HepG2 (cell line): ENCODE data around the gene EMILIN3. TPM values are rescaled to one million over a fixed set of nuclear protein-coding genes. Genes with fewer than 3 reads are reported as not detected.

Experiments
- AKAP8 ChIP-seq: sonication (generic); formaldehyde crosslinking; IDR thresholded peaks from 2 replicates; pipeline ENCODE4 v1.5.1; 2020; ENCODE audit warnings: mild to moderate bottlenecking, missing genetic modification reagents
- ATF2 ChIP-seq: sonication (generic); formaldehyde crosslinking; IDR thresholded peaks from 2 replicates; pipeline ENCODE4 v1.4.0; 2020; ENCODE audit warnings: missing genetic modification reagents
- BRD4 ChIP-seq: sonication (generic); formaldehyde crosslinking; IDR thresholded peaks from 2 replicates; pipeline ENCODE4 v1.4.0; 2020; ENCODE audit warnings: missing genetic modification reagents
- ERF ChIP-seq: IDR thresholded peaks from 2 replicates; pipeline ENCODE4 v1.6.1; 2018; ENCODE audit warnings: missing biosample characterization, missing genetic modification reagents
- GATAD2A ChIP-seq: IDR thresholded peaks from 2 replicates; pipeline ENCODE4 v1.6.1; 2016
- MATR3 ChIP-seq: sonication (generic); formaldehyde crosslinking; IDR thresholded peaks from 2 replicates; pipeline ENCODE4 v1.4.0; 2020; ENCODE audit warnings: missing genetic modification reagents
- NCOA5 ChIP-seq: sonication (generic); formaldehyde crosslinking; IDR thresholded peaks from 2 replicates; pipeline ENCODE4 v1.4.0; 2020; ENCODE audit warnings: missing genetic modification reagents
- ONECUT2 ChIP-seq: sonication (generic); formaldehyde crosslinking; IDR thresholded peaks from 2 replicates; pipeline ENCODE4 v1.4.0; 2020; ENCODE audit warnings: missing genetic modification reagents
- TBX2 ChIP-seq: sonication (generic); formaldehyde crosslinking; IDR thresholded peaks from 2 replicates; pipeline ENCODE4 v1.5.0; 2020; ENCODE audit warnings: missing genetic modification reagents, mild to moderate bottlenecking, borderline replicate concordance
- YEATS4 ChIP-seq: sonication (generic); formaldehyde crosslinking; IDR thresholded peaks from 2 replicates; pipeline ENCODE4 v1.4.0; 2020; ENCODE audit warnings: missing genetic modification reagents, borderline replicate concordance
- ZFX ChIP-seq: sonication (generic); formaldehyde crosslinking; IDR thresholded peaks from 2 replicates; pipeline ENCODE4 v1.4.0; 2020; ENCODE audit warnings: mild to moderate bottlenecking, low read depth, missing genetic modification reagents, moderate library complexity
- ZNF12 ChIP-seq: sonication (generic); formaldehyde crosslinking; IDR thresholded peaks from 2 replicates; pipeline ENCODE4 v1.5.0; 2020; ENCODE audit warnings: missing genetic modification reagents
- ZNF143 ChIP-seq: sonication (generic); formaldehyde crosslinking; IDR thresholded peaks from 2 replicates; pipeline ENCODE4 v1.4.0; 2020; ENCODE audit warnings: missing genetic modification reagents
- ZNF251 ChIP-seq: sonication (generic); formaldehyde crosslinking; IDR thresholded peaks from 2 replicates; pipeline ENCODE4 v1.9.0; 2021; ENCODE audit warnings: mild to moderate bottlenecking, missing genetic modification reagents
- ZNF326 ChIP-seq: sonication (generic); formaldehyde crosslinking; IDR thresholded peaks from 2 replicates; pipeline ENCODE4 v1.4.0; 2020; ENCODE audit warnings: missing genetic modification reagents, borderline replicate concordance
- ZNF430 ChIP-seq: sonication (generic); formaldehyde crosslinking; IDR thresholded peaks from 2 replicates; pipeline ENCODE4 v1.9.0; 2021; ENCODE audit warnings: mild to moderate bottlenecking, missing genetic modification reagents
- ZNF557 ChIP-seq: sonication (generic); formaldehyde crosslinking; IDR thresholded peaks from 2 replicates; pipeline ENCODE4 v1.4.0; 2020; ENCODE audit warnings: missing genetic modification reagents
- ZNF563 ChIP-seq: sonication (generic); formaldehyde crosslinking; IDR thresholded peaks from 2 replicates; pipeline ENCODE4 v1.8.0; 2022; ENCODE audit warnings: mild to moderate bottlenecking, moderate library complexity, missing genetic modification reagents
- ZNF678 ChIP-seq: sonication (generic); formaldehyde crosslinking; IDR thresholded peaks from 2 replicates; pipeline ENCODE4 v1.4.0; 2020; ENCODE audit warnings: mild to moderate bottlenecking, missing genetic modification reagents
- ZNF691 ChIP-seq: sonication (generic); formaldehyde crosslinking; IDR thresholded peaks from 2 replicates; pipeline ENCODE4 v1.4.0; 2020; ENCODE audit warnings: missing genetic modification reagents, low read depth, mild to moderate bottlenecking, borderline replicate concordance
- ZSCAN22 ChIP-seq: sonication (generic); formaldehyde crosslinking; IDR thresholded peaks from 2 replicates; pipeline ENCODE4 v1.4.0; 2020; ENCODE audit warnings: mild to moderate bottlenecking, missing genetic modification reagents
- polyA plus RNA-seq, 8 experiments: library from polyadenylated mRNA; depleted of rRNA in 3 of 8; stranded (reverse) in 7 of 8; unstranded in 1 of 8; fragments of >200 nt; fragmentation: Illumina TruSeq in 4 of 8; extraction: Trizol in 4 of 8; gene quantifications; 2 replicates each; pipeline versions ENCODE4 v1.2.1 to v1.2.3, GENCODE V29; 2011 to 2016; ENCODE audit warnings: low read depth in 4 of 8, missing spikeins in 1 of 8, mixed read lengths in 1 of 8; ENCODE audit not compliant: insufficient read depth in 1 of 8
- total RNA-seq, 5 experiments: library from RNA; depleted of rRNA; stranded (reverse); fragments of >200 nt; fragmentation: Illumina TruSeq; extraction: Trizol; gene quantifications; 2 replicates each; pipeline ENCODE4 v1.2.3, GENCODE V29; 2016; ENCODE audit warnings: low read depth in 1 of 5
- TF ChIP-seq, protein P1 (sequence below): sonication (generic); formaldehyde crosslinking; IDR thresholded peaks from 2 replicates; pipeline ENCODE4 v1.8.1; 2023; ENCODE audit warnings: mild to moderate bottlenecking, moderate library complexity, missing genetic modification reagents
- TF ChIP-seq, protein P2 (sequence below): sonication (generic); formaldehyde crosslinking; IDR thresholded peaks from 2 replicates; pipeline ENCODE4 v1.4.0; 2020; ENCODE audit warnings: missing genetic modification reagents
- TF ChIP-seq, protein P3 (sequence below): sonication (generic); formaldehyde crosslinking; IDR thresholded peaks from 2 replicates; pipeline ENCODE4 v1.8.0; 2022; ENCODE audit warnings: missing genetic modification reagents, mild to moderate bottlenecking, inconsistent platforms, borderline replicate concordance

The EMILIN3 gene
- total and polyA plus RNA-seq, 2 of the 13 experiments (the other 11 are each of a cell fraction or from before 2014, with no cell fraction given) = 0.25 to 0.29 TPM

GRCh38 chr20:41340327-41341055 lies 26.1 kb downstream of the EMILIN3 start, which contains the start of gene LPIN3 (continued):
- no peak; the same call in 1 of the 2 replicates for TF ChIP-seq YEATS4 (CRISPR knock-in tag)
- TF ChIP-seq, protein P1, sequence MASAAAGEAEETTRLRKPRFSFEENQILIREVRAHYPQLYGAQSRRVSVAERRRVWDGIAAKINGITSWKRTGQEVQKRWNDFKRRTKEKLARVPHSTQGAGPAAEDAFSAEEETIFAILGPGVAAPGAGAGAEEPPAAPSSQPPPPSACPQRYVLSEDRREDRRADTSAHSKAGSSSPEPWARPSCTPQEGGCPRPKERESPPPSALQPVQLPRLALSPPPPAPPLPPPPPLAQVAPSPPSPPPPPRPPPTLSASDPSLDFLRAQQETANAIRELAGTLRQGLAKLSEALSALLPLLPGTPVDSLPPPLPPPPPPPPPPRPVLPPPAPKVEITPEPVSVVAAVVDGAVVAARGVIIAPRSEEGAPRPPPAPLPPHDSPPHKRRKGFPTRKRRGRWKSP = peak; percentile 34; the same call in 1 of the 2 replicates
- no peak for TF ChIP-seq TBX2 (CRISPR knock-in tag)
- TF ChIP-seq NCOA5 (CRISPR knock-in tag) = no peak
- peak; percentile 98 for TF ChIP-seq ZFX
- TF ChIP-seq ZNF12 (CRISPR knock-in tag) = no peak
- TF ChIP-seq, protein P2, sequence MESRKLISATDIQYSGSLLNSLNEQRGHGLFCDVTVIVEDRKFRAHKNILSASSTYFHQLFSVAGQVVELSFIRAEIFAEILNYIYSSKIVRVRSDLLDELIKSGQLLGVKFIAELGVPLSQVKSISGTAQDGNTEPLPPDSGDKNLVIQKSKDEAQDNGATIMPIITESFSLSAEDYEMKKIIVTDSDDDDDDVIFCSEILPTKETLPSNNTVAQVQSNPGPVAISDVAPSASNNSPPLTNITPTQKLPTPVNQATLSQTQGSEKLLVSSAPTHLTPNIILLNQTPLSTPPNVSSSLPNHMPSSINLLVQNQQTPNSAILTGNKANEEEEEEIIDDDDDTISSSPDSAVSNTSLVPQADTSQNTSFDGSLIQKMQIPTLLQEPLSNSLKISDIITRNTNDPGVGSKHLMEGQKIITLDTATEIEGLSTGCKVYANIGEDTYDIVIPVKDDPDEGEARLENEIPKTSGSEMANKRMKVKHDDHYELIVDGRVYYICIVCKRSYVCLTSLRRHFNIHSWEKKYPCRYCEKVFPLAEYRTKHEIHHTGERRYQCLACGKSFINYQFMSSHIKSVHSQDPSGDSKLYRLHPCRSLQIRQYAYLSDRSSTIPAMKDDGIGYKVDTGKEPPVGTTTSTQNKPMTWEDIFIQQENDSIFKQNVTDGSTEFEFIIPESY = no peak
- TF ChIP-seq ZSCAN22 (CRISPR knock-in tag) = no peak
- peak; percentile 43; the same call in 1 of the 2 replicates for TF ChIP-seq ERF (CRISPR knock-in tag)
- 0 out of 2 replicates have a peak, but pooled peaks have one; percentile 1 for TF ChIP-seq ZNF143 (CRISPR knock-in tag)
- no peak for TF ChIP-seq ZNF557 (CRISPR knock-in tag)
- no peak; the same call in 1 of the 2 replicates for TF ChIP-seq ZNF678 (CRISPR knock-in tag)
- peak; percentile 75 for TF ChIP-seq ZNF691 (CRISPR knock-in tag)
- TF ChIP-seq, protein P3, sequence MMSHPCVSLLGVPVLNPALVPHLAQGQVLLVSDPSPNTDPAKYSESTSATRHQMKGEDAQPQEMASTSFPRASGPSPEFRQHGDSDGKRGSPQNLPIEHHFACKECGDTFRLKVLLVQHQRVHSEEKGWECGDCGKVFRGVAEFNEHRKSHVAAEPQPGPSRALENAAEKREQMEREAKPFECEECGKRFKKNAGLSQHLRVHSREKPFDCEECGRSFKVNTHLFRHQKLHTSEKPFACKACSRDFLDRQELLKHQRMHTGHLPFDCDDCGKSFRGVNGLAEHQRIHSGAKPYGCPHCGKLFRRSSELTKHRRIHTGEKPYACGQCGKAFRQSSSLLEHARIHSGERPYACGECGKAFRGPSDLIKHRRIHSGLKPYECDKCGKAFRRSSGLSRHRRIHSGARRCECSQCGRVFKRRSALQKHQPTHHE (CRISPR knock-in tag) = no peak
- no peak for TF ChIP-seq ONECUT2 (CRISPR knock-in tag)
- no peak; the same call in 1 of the 2 replicates for TF ChIP-seq AKAP8 (CRISPR knock-in tag)
- no peak; the same call in 1 of the 2 replicates for TF ChIP-seq ZNF430 (CRISPR knock-in tag)
- 0 out of 2 replicates have a peak, but pooled peaks have one; percentile 67 for TF ChIP-seq MATR3 (CRISPR knock-in tag)
- peak; percentile 11; the same call in 1 of the 2 replicates for TF ChIP-seq ZNF563 (CRISPR knock-in tag)
- no peak; the same call in 1 of the 2 replicates for TF ChIP-seq ATF2 (CRISPR knock-in tag)
- TF ChIP-seq ZNF326 (CRISPR knock-in tag) = no peak
- TF ChIP-seq ZNF251 (CRISPR knock-in tag) = 0 out of 2 replicates have a peak, but pooled peaks have one; percentile 58
- TF ChIP-seq BRD4 (CRISPR knock-in tag) = no peak
- no peak for TF ChIP-seq GATAD2A
